PFSK-1 (cell line): ENCODE data around the gene DOC2B.

Source experiments
- POLR2AphosphoS5 ChIP-seq: IDR thresholded peaks from 2 replicates; pipeline ENCODE4 v1.6.1; 2012; ENCODE audit warnings: low read depth, mild to moderate bottlenecking, control low read depth, low read length, moderate library complexity
- SIN3A ChIP-seq: IDR thresholded peaks from 2 replicates; pipeline ENCODE4 v1.6.1; 2012; ENCODE audit warnings: mild to moderate bottlenecking, low read length, moderate library complexity, borderline replicate concordance; ENCODE audit not compliant: insufficient read depth
- TAF1 ChIP-seq: IDR thresholded peaks from 2 replicates; pipeline ENCODE4 v1.6.1; 2012; ENCODE audit warnings: low read length, control low read depth, borderline replicate concordance; ENCODE audit not compliant: insufficient read depth
- TF ChIP-seq, protein P1 (sequence below), 2 experiments: IDR thresholded peaks; 2 replicates each; pipeline versions ENCODE4 v1.6.1 to v1.8.0; 2011 to 2012; ENCODE audit warnings: low read depth in 2 of 2, low read length in 2 of 2, control low read depth in 1 of 2, inconsistent platforms in 1 of 2, mild to moderate bottlenecking in 1 of 2, moderate library complexity in 1 of 2; ENCODE audit not compliant: insufficient read depth in 1 of 2

DNA sequence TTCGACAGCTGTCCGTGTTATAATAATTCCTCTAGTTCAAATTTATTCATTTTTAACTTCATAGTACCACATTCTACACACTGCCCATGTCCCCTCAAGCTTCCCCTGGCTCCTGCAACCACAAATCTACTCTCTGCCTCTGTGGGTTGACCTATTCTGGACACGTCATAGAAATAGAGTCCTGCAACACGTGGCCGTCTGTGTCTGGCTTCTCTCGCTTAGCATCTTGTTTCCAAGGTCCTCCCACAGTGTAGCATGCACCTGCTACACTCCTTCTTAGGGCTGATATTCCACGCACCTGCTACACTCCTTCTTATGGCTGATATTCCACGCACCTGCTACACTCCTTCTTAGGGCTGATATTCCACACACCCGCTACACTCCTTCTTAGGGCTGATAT is 27.6 kb downstream of the DOC2B start:
- TF ChIP-seq SIN3A (no peak), TAF1 (no peak), POLR2AphosphoS5 (no peak)
- TF ChIP-seq, protein P1, sequence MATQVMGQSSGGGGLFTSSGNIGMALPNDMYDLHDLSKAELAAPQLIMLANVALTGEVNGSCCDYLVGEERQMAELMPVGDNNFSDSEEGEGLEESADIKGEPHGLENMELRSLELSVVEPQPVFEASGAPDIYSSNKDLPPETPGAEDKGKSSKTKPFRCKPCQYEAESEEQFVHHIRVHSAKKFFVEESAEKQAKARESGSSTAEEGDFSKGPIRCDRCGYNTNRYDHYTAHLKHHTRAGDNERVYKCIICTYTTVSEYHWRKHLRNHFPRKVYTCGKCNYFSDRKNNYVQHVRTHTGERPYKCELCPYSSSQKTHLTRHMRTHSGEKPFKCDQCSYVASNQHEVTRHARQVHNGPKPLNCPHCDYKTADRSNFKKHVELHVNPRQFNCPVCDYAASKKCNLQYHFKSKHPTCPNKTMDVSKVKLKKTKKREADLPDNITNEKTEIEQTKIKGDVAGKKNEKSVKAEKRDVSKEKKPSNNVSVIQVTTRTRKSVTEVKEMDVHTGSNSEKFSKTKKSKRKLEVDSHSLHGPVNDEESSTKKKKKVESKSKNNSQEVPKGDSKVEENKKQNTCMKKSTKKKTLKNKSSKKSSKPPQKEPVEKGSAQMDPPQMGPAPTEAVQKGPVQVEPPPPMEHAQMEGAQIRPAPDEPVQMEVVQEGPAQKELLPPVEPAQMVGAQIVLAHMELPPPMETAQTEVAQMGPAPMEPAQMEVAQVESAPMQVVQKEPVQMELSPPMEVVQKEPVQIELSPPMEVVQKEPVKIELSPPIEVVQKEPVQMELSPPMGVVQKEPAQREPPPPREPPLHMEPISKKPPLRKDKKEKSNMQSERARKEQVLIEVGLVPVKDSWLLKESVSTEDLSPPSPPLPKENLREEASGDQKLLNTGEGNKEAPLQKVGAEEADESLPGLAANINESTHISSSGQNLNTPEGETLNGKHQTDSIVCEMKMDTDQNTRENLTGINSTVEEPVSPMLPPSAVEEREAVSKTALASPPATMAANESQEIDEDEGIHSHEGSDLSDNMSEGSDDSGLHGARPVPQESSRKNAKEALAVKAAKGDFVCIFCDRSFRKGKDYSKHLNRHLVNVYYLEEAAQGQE (IDR thresholded peaks at IDR 0.05; ENCODE audit: insufficient read depth in 1 of 2, low read depth in 2 of 2, low read length in 2 of 2) = no peak
